ENCODE measurements around the gene RAB4A. TPM values are rescaled to one million over a fixed set of nuclear protein-coding genes. Genes with fewer than 3 reads are reported as not detected.

Gene RAB4A
- total and polyA plus RNA-seq, 2 of the 8 experiments (the other 6 are each of a cell fraction or from before 2014, with no cell fraction given): 13.3 to 68.8 TPM

DNA sequence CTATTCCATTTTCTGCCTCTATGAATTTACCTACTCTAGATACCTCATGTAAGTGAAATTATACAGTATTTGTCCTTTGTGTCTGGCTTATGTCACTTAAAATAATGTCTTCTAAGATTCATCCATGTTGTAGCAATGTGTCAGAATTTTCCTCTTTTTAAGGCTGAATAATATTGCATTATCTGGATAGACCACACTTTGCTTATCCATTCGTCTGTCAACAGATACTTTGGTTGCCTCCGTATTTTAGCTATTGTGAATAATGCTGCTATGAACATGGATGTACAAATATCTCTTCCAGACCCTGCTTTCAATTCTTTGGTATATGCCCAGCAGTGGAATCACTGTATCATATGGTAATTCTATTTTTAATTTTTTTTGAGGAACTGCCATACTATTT, 82.1 kb downstream of the RAB4A start:
- H3K9ac ChIP-seq (replicated peaks in 1 of 4; ENCODE audit: extremely low read depth in 1 of 4, low read depth in 3 of 4, low read length in 3 of 4): no peak overlapping the region
- FAIRE-seq (no peak), DNase-seq (ENCODE audit: low read depth in 1 of 2, low spot score in 2 of 2) (no peak)
- no peaks in the 10 kb centered on the region for H3K79me1 ChIP-seq (ENCODE audit: low read depth, low read length)
- H3K9me3 ChIP-seq (ENCODE audit: insufficient read depth in 2 of 2, low read depth in 1 of 2, low read length in 1 of 2): peaks cover 4 to 5% of the 10 kb centered on the region in 2 experiments; a peak in 1 of 4 replicates
- no peak overlapping the region for H2BK20ac ChIP-seq (ENCODE audit: low read length)
- no peaks in the 10 kb centered on the region for H3K36me3 ChIP-seq (ENCODE audit: control insufficient read depth in 2 of 4, insufficient read depth in 4 of 4, low read length in 3 of 4)
- H4K8ac ChIP-seq (ENCODE audit: extremely low read depth, insufficient read depth, low read length): no peak overlapping the region
- H4K91ac ChIP-seq (replicated peaks; ENCODE audit: insufficient read length, low read length): no peak overlapping the region
- no peak overlapping the region for H2BK15ac ChIP-seq (ENCODE audit: low read length)
- H3K4ac ChIP-seq (replicated peaks; ENCODE audit: insufficient read length, low read depth, low read length): no peak overlapping the region
- H2BK5ac ChIP-seq (ENCODE audit: low read depth, low read length): no peak overlapping the region
- H2AK5ac ChIP-seq (ENCODE audit: low read depth, low read length): no peak overlapping the region
- ChIA-PET CTCF (ENCODE audit: partially characterized antibody) (no interaction called here), POLR2A (ENCODE audit: partially characterized antibody) (no interaction called here)
- no peak overlapping the region for H3K4me3 ChIP-seq (ENCODE audit: extremely low read depth in 1 of 4, insufficient read depth in 2 of 4, low read depth in 3 of 4, low read length in 4 of 4)
- H3K23me2 ChIP-seq (ENCODE audit: low read depth, low read length): no peaks in the 10 kb centered on the region; the same call in 1 of the 2 replicates
- H2BK120ac ChIP-seq (replicated peaks; ENCODE audit: low read depth, low read length): no peak overlapping the region
- no peaks in the 10 kb centered on the region for H3K79me2 ChIP-seq (ENCODE audit: control insufficient read depth in 1 of 2, insufficient read depth in 2 of 2, low read length in 2 of 2)
- H3K18ac ChIP-seq (ENCODE audit: extremely low read depth, low read length): no peak overlapping the region
- WGBS, 2 experiments (ENCODE audit: extremely low coverage in 1 of 2, insufficient coverage in 1 of 2, insufficient read length in 1 of 2, insufficient replicate concordance in 2 of 2, low coverage in 1 of 2, low lambda C conversion rate in 2 of 2, missing lambda C conversion rate in 1 of 2): 84% methylated on average over 2 of the region's 2 CpGs; no CpG with 5 or more reads in 1 of the 2 experiments
- no peak overlapping the region for H2BK12ac ChIP-seq (ENCODE audit: low read depth, low read length)
- no peaks in the 10 kb centered on the region for H4K20me1 ChIP-seq (replicated peaks in 1 of 2; ENCODE audit: control insufficient read depth in 1 of 2, insufficient read depth in 2 of 2, low read length in 2 of 2)
- no peak overlapping the region for H3K56ac ChIP-seq (replicated peaks; ENCODE audit: insufficient read length, low read depth, low read length)
- H3K23ac ChIP-seq (ENCODE audit: insufficient read length): no peak overlapping the region
- H3K27me3 ChIP-seq (replicated peaks in 1 of 4; ENCODE audit: control insufficient read depth in 3 of 4, extremely low read depth in 1 of 4, insufficient read depth in 3 of 4, low read length in 3 of 4): no peaks in the 10 kb centered on the region
- no peak overlapping the region for H3K27ac ChIP-seq (ENCODE audit: low read depth, low read length)
- no peak overlapping the region for H4K5ac ChIP-seq (ENCODE audit: insufficient read length, low read depth, low read length)
- no peak overlapping the region for H3K4me2 ChIP-seq (ENCODE audit: insufficient read depth in 1 of 2, low read depth in 2 of 2, low read length in 2 of 2)
- H2AFZ ChIP-seq (ENCODE audit: low read length): no peak overlapping the region
- no peaks in the 10 kb centered on the region for H3K4me1 ChIP-seq (replicated peaks in 1 of 4; ENCODE audit: control insufficient read depth in 3 of 4, insufficient read depth in 4 of 4, low read length in 3 of 4)
- H3K14ac ChIP-seq (ENCODE audit: insufficient read length): no peak overlapping the region
- TF ChIP-seq BRCA1 (IDR thresholded peaks at IDR 0.05; ENCODE audit: low read depth, low read length) (no peak), BCL11A (IDR thresholded peaks at IDR 0.05; ENCODE audit: low read depth in 2 of 2, low read length in 2 of 2) (no peak), JUN (IDR thresholded peaks at IDR 0.05; ENCODE audit: low read depth, low read length) (no peak), CBX5 (IDR thresholded peaks at IDR 0.05; ENCODE audit: low read depth, low read length) (no peak), CEBPB (IDR thresholded peaks at IDR 0.05; ENCODE audit: low read depth, low read length) (no peak), BACH1 (IDR thresholded peaks at IDR 0.05; ENCODE audit: low read length) (no peak)
- TF ChIP-seq, protein P1, sequence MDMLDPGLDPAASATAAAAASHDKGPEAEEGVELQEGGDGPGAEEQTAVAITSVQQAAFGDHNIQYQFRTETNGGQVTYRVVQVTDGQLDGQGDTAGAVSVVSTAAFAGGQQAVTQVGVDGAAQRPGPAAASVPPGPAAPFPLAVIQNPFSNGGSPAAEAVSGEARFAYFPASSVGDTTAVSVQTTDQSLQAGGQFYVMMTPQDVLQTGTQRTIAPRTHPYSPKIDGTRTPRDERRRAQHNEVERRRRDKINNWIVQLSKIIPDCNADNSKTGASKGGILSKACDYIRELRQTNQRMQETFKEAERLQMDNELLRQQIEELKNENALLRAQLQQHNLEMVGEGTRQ (IDR thresholded peaks at IDR 0.05; ENCODE audit: low read length): no peak
- TF ChIP-seq, protein P2, sequence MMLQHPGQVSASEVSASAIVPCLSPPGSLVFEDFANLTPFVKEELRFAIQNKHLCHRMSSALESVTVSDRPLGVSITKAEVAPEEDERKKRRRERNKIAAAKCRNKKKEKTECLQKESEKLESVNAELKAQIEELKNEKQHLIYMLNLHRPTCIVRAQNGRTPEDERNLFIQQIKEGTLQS (IDR thresholded peaks at IDR 0.05; ENCODE audit: insufficient read depth, low read depth, low read length): no peak
